Nephron progenitor cell (in vitro differentiated cells): ENCODE results near the gene CALCB.
A peak's percentile ranks its signal among the peaks of the same experiment; 100 is the strongest.

Experiments
- DNase-seq: peaks from one replicate; pipeline ENCODE4 v3.0.0; 2021
- H3K27ac Mint-ChIP-seq: 2 replicates; pipeline ENCODE4 v1.8.0; 2021; ENCODE audit warnings: mild to moderate bottlenecking, moderate library complexity, mixed read lengths
- H3K27me3 Mint-ChIP-seq: 2 replicates; pipeline ENCODE4 v1.8.0; 2021; ENCODE audit warnings: mild to moderate bottlenecking, low read depth, mixed read lengths; ENCODE audit not compliant: poor library complexity
- H3K36me3 Mint-ChIP-seq: 2 replicates; pipeline ENCODE4 v1.8.0; 2021; ENCODE audit warnings: low read depth, mixed read lengths
- H3K4me1 Mint-ChIP-seq: 2 replicates; pipeline ENCODE4 v1.8.0; 2021; ENCODE audit warnings: mixed read lengths
- H3K4me3 Mint-ChIP-seq: 2 replicates; pipeline ENCODE4 v1.8.0; 2021; ENCODE audit warnings: mild to moderate bottlenecking, moderate library complexity, mixed read lengths
- H3K9me3 Mint-ChIP-seq: 2 replicates; pipeline ENCODE4 v1.8.0; 2021; ENCODE audit warnings: mild to moderate bottlenecking, moderate library complexity, mixed read lengths
- CTCF ChIP-seq: fragments of 200-600 bp; sonication (generic); IDR thresholded peaks from 2 replicates; pipeline ENCODE4 v1.5.0; 2021; ENCODE audit warnings: antibody characterized with exemption

CALCB gene

GRCh38 chr11:15091625-15092024 is 18.2 kb downstream of the CALCB start:
- Mint-ChIP-seq H3K9me3 (peaks cover 21% of the 10 kb centered on the region), H3K4me3 (no peak overlapping the region), H3K36me3 (no peaks in the 10 kb centered on the region), H3K4me1 (no peaks in the 10 kb centered on the region), H3K27ac (no peak overlapping the region), H3K27me3 (no peaks in the 10 kb centered on the region)
- DNase-seq, result no peak
- TF ChIP-seq CTCF, result no peak

- no peak for DNase-seq
- Mint-ChIP-seq H3K4me1 (no peaks in the 10 kb centered on the region), H3K4me3 (no peak overlapping the region), H3K36me3 (no peaks in the 10 kb centered on the region), H3K9me3 (peaks cover 3% of the 10 kb centered on the region), H3K27me3 (peaks cover 2% of the 10 kb centered on the region), H3K27ac (no peak overlapping the region)
- TF ChIP-seq CTCF, result no peak
Observed at GRCh38 chr11:15093432-15093831, 20.0 kb downstream of the CALCB start.

GRCh38 chr11:15095736-15096228 is 22.4 kb downstream of the CALCB start:
- Mint-ChIP-seq H3K9me3 (no peaks in the 10 kb centered on the region), H3K4me3 (no peak overlapping the region), H3K27ac (no peak overlapping the region)

GRCh38 chr11:15097411-15097810 is 24.0 kb downstream of the CALCB start:
- peaks cover 21% of the 10 kb centered on the region for H3K27me3 Mint-ChIP-seq
- H3K9me3 Mint-ChIP-seq, result peaks cover under 1% of the 10 kb centered on the region
- H3K27ac Mint-ChIP-seq, result no peak overlapping the region
- H3K4me3 Mint-ChIP-seq, result no peak overlapping the region
- no peak for DNase-seq
- H3K36me3 Mint-ChIP-seq, result no peaks in the 10 kb centered on the region
- TF ChIP-seq CTCF, result no peak
- H3K4me1 Mint-ChIP-seq, result peaks cover 4% of the 10 kb centered on the region

More at GRCh38 chr11:15095736-15096228, 22.4 kb downstream of the CALCB start:
- H3K36me3 Mint-ChIP-seq, result no peaks in the 10 kb centered on the region
- no peak for DNase-seq
- no peak for TF ChIP-seq CTCF
- H3K4me1 Mint-ChIP-seq, result no peaks in the 10 kb centered on the region
- H3K27me3 Mint-ChIP-seq, result peaks cover 13% of the 10 kb centered on the region

- Mint-ChIP-seq H3K27ac (no peak overlapping the region), H3K27me3 (peaks cover 29% of the 10 kb centered on the region), H3K36me3 (no peaks in the 10 kb centered on the region), H3K4me1 (peaks cover 4% of the 10 kb centered on the region), H3K4me3 (no peak overlapping the region), H3K9me3 (peaks cover 14% of the 10 kb centered on the region)
- no peak for TF ChIP-seq CTCF
- no peak for DNase-seq
Observed at GRCh38 chr11:15099267-15099666, 25.9 kb downstream of the CALCB start.

GRCh38 chr11:15101072-15101709 is 27.8 kb downstream of the CALCB start:
- TF ChIP-seq CTCF, result peak; percentile 94
- peaks cover 38% of the 10 kb centered on the region for H3K27me3 Mint-ChIP-seq
- peaks cover 7% of the 10 kb centered on the region for H3K4me1 Mint-ChIP-seq
- DNase-seq, result peak; percentile 73
- H3K4me3 Mint-ChIP-seq, result no peak overlapping the region
- no peak overlapping the region for H3K27ac Mint-ChIP-seq
- peaks cover 14% of the 10 kb centered on the region for H3K9me3 Mint-ChIP-seq
- H3K36me3 Mint-ChIP-seq, result no peaks in the 10 kb centered on the region
